H1 (cell line): ENCODE measurements around the gene CADM1. TPM values are rescaled to one million over a fixed set of nuclear protein-coding genes. Genes with fewer than 3 reads are reported as not detected.

ENCODE experiments used
- CTCF ChIA-PET: fragments of 300-600 bp; sonication (Branson Sonifier 250); formaldehyde crosslinking; loops from one replicate; lab custom pipeline; 2021; ENCODE audit not compliant: partially characterized antibody; lab: Charles Lee
- POLR2A ChIA-PET: fragments of 300-600 bp; sonication (Branson Sonifier 250); formaldehyde crosslinking; loops from one replicate; lab custom pipeline; 2021; ENCODE audit warnings: inconsistent platforms; ENCODE audit not compliant: partially characterized antibody; lab: Charles Lee
- DNase-seq, 2 experiments: peaks; one replicate each; pipeline versions ENCODE4 v3.0.0 to v3.0.0-alpha.2; 2010 to 2022; ENCODE audit warnings: low spot score in 2 of 2, low read depth in 1 of 2, mixed read lengths in 1 of 2
- FAIRE-seq: peaks from 2 replicates; lab custom pipeline; 2011; peaks lifted over from hg19 to GRCh38; lab: Jason Lieb, UNC
- H2AFZ ChIP-seq: 2 replicates; pipeline ENCODE4 v1.8.1; 2012; ENCODE audit warnings: low read length, inconsistent platforms
- H2AK5ac ChIP-seq: 2 replicates; pipeline ENCODE4 v1.6.1; 2013; ENCODE audit warnings: low read depth, low read length
- H2BK120ac ChIP-seq: replicated peaks from 2 replicates; pipeline ENCODE3; 2013; ENCODE audit warnings: low read depth, low read length, inconsistent platforms
- H2BK12ac ChIP-seq: 2 replicates; pipeline ENCODE4 v1.6.1; 2013; ENCODE audit warnings: low read depth, low read length
- H2BK15ac ChIP-seq: 2 replicates; pipeline ENCODE4 v1.6.1; 2013; ENCODE audit warnings: low read length
- H2BK20ac ChIP-seq: 2 replicates; pipeline ENCODE4 v1.6.1; 2013; ENCODE audit warnings: low read length
- H2BK5ac ChIP-seq: 2 replicates; pipeline ENCODE4 v1.6.1; 2013; ENCODE audit warnings: low read depth, low read length
- H3K14ac ChIP-seq: 2 replicates; pipeline ENCODE4 v1.6.1; 2013; ENCODE audit warnings: inconsistent platforms; ENCODE audit not compliant: insufficient read length
- H3K18ac ChIP-seq: 2 replicates; pipeline ENCODE4 v1.6.1; 2013; ENCODE audit warnings: low read length; ENCODE audit errors: extremely low read depth
- H3K23ac ChIP-seq: 2 replicates; pipeline ENCODE4 v1.6.1; 2013; ENCODE audit warnings: inconsistent platforms; ENCODE audit not compliant: insufficient read length
- H3K23me2 ChIP-seq: 2 replicates; pipeline ENCODE4 v1.6.1; 2013; ENCODE audit warnings: low read depth, low read length
- H3K27ac ChIP-seq: 2 replicates; pipeline ENCODE4 v1.6.1; 2011; ENCODE audit warnings: low read depth, low read length, inconsistent platforms
- H3K27me3 ChIP-seq, 4 experiments: replicated peaks in 1 of 4; 1 replicate in 1 of 4; 2 replicates in 3 of 4; pipeline versions ENCODE4 v1.6.1 to v1.8.1; 2011 to 2013; ENCODE audit warnings: low read length in 3 of 4, mild to moderate bottlenecking in 3 of 4, inconsistent platforms in 2 of 4, mixed read lengths in 2 of 4, moderate library complexity in 1 of 4; ENCODE audit not compliant: control insufficient read depth in 3 of 4, insufficient read depth in 3 of 4; ENCODE audit errors: extremely low read depth in 1 of 4
- H3K36me3 ChIP-seq, 4 experiments: 2 replicates each; pipeline versions ENCODE4 v1.6.1 to v1.8.1; 2011 to 2013; ENCODE audit warnings: mild to moderate bottlenecking in 4 of 4, low read length in 3 of 4, moderate library complexity in 2 of 4, control low read depth in 1 of 4, inconsistent platforms in 1 of 4; ENCODE audit not compliant: insufficient read depth in 4 of 4, control insufficient read depth in 2 of 4
- H3K4ac ChIP-seq: replicated peaks from 2 replicates; pipeline ENCODE3; 2013; ENCODE audit warnings: low read length, low read depth, mixed read lengths, inconsistent platforms; ENCODE audit not compliant: insufficient read length
- H3K4me1 ChIP-seq, 4 experiments: replicated peaks in 1 of 4; 1 replicate in 1 of 4; 2 replicates in 3 of 4; pipeline versions ENCODE4 v1.6.1 to v1.8.1; 2011 to 2013; ENCODE audit warnings: low read length in 3 of 4, inconsistent platforms in 2 of 4, mixed read lengths in 1 of 4; ENCODE audit not compliant: insufficient read depth in 4 of 4, control insufficient read depth in 3 of 4
- H3K4me2 ChIP-seq, 2 experiments: 2 replicates each; pipeline versions ENCODE4 v1.6.1 to v1.8.1; 2011 to 2013; ENCODE audit warnings: low read depth in 2 of 2, low read length in 2 of 2, control low read depth in 1 of 2, inconsistent platforms in 1 of 2, mild to moderate bottlenecking in 1 of 2; ENCODE audit not compliant: insufficient read depth in 1 of 2
- H3K4me3 ChIP-seq, 4 experiments: fragments of 200-600, 300-600 bp in 1 of 4; sonication (generic), shearing (Covaris generic), sonication (Bioruptor Twin) in 1 of 4; 2 replicates each; pipeline versions ENCODE4 v1.5.1 to v1.8.1; 2011 to 2016; ENCODE audit warnings: low read length in 4 of 4, low read depth in 3 of 4, control low read depth in 2 of 4, inconsistent platforms in 2 of 4, mild to moderate bottlenecking in 2 of 4, mixed read lengths in 1 of 4, moderate library complexity in 1 of 4; ENCODE audit not compliant: insufficient read depth in 2 of 4; ENCODE audit errors: extremely low read depth in 1 of 4
- H3K56ac ChIP-seq: replicated peaks from 2 replicates; pipeline ENCODE3; 2013; ENCODE audit warnings: low read depth, mild to moderate bottlenecking, mixed read lengths, low read length, inconsistent platforms; ENCODE audit not compliant: insufficient read length
- H3K79me1 ChIP-seq: 2 replicates; pipeline ENCODE4 v1.6.1; 2013; ENCODE audit warnings: low read depth, low read length, control low read depth
- H3K79me2 ChIP-seq, 2 experiments: 2 replicates each; pipeline versions ENCODE4 v1.6.1 to v1.8.1; 2012 to 2013; ENCODE audit warnings: low read length in 2 of 2, mild to moderate bottlenecking in 2 of 2, inconsistent platforms in 1 of 2; ENCODE audit not compliant: insufficient read depth in 2 of 2, control insufficient read depth in 1 of 2
- H3K9ac ChIP-seq, 4 experiments: replicated peaks in 1 of 4; 1 replicate in 1 of 4; 2 replicates in 3 of 4; pipeline versions ENCODE4 v1.6.1 to v1.8.1; 2011 to 2013; ENCODE audit warnings: low read depth in 3 of 4, low read length in 3 of 4, control low read depth in 2 of 4, mild to moderate bottlenecking in 2 of 4, moderate library complexity in 2 of 4, inconsistent platforms in 1 of 4; ENCODE audit errors: extremely low read depth in 1 of 4
- H3K9me3 ChIP-seq, 2 experiments: 2 replicates each; pipeline versions ENCODE4 v1.6.1 to v1.8.1; 2012 to 2013; ENCODE audit warnings: mild to moderate bottlenecking in 2 of 2, moderate library complexity in 2 of 2, control low read depth in 1 of 2, inconsistent platforms in 1 of 2, low read depth in 1 of 2, low read length in 1 of 2, mixed read lengths in 1 of 2; ENCODE audit not compliant: insufficient read depth in 2 of 2
- H4K20me1 ChIP-seq, 2 experiments: replicated peaks in 1 of 2; 2 replicates each; pipeline versions ENCODE3 to v1.8.1; 2011 to 2013; ENCODE audit warnings: inconsistent platforms in 2 of 2, low read length in 2 of 2, mild to moderate bottlenecking in 1 of 2; ENCODE audit not compliant: insufficient read depth in 2 of 2, control insufficient read depth in 1 of 2
- H4K5ac ChIP-seq: 2 replicates; pipeline ENCODE4 v1.6.1; 2013; ENCODE audit warnings: low read length, low read depth, mixed read lengths, inconsistent platforms; ENCODE audit not compliant: insufficient read length
- H4K8ac ChIP-seq: 2 replicates; pipeline ENCODE4 v1.8.0; 2013; ENCODE audit warnings: mild to moderate bottlenecking, moderate library complexity, low read length, inconsistent platforms; ENCODE audit not compliant: insufficient read depth; ENCODE audit errors: extremely low read depth
- H4K91ac ChIP-seq: replicated peaks from 2 replicates; pipeline ENCODE3; 2013; ENCODE audit warnings: low read length, mixed read lengths, inconsistent platforms; ENCODE audit not compliant: insufficient read length
- RBBP5 ChIP-seq: IDR thresholded peaks from 2 replicates; pipeline ENCODE4 v1.7.1; 2012; ENCODE audit warnings: low read depth, mild to moderate bottlenecking, inconsistent platforms, low read length, moderate library complexity, borderline replicate concordance
- RNF2 ChIP-seq: fragments of 200-900, 300-1000 bp; sonication (generic); IDR thresholded peaks from 2 replicates; pipeline ENCODE4 v1.7.1; 2016; ENCODE audit warnings: borderline replicate concordance, low read depth, mild to moderate bottlenecking, antibody characterized with exemption, low read length; ENCODE audit not compliant: poor library complexity, severe bottlenecking; ENCODE audit errors: missing control alignments
- TCF12 ChIP-seq: IDR thresholded peaks from 2 replicates; pipeline ENCODE4 v1.6.1; 2011; ENCODE audit warnings: low read depth, mild to moderate bottlenecking, low read length
- WGBS, 2 experiments: shearing (Covaris generic) in 1 of 2; methylation state at CpG; one replicate each; pipeline versions ENCODE4 v1.1.6 to v1.1.7; 2013 to 2015; ENCODE audit warnings: low lambda C conversion rate in 2 of 2, mixed read lengths in 2 of 2, inconsistent platforms in 1 of 2, low coverage in 1 of 2, missing lambda C conversion rate in 1 of 2; ENCODE audit not compliant: insufficient replicate concordance in 2 of 2, insufficient coverage in 1 of 2, insufficient read length in 1 of 2; ENCODE audit errors: extremely low coverage in 1 of 2, missing lambda C conversion rate in 1 of 2; 5-methylcytosine and 5-hydroxymethylcytosine counted together
- polyA plus RNA-seq, 7 experiments: library from polyadenylated mRNA; depleted of rRNA in 3 of 7; stranded (reverse) in 5 of 7; unstranded in 2 of 7; fragments of >200 nt in 5 of 7; fragments of 200-250 nt in 2 of 7; gene quantifications; 1 replicate in 5 of 7; 2 replicates in 1 of 7; 4 replicates in 1 of 7; pipeline versions ENCODE4 v1.2.1 to v1.2.3, GENCODE V29; 2011 to 2013; ENCODE audit warnings: missing spikeins in 2 of 7, mixed read lengths in 2 of 7
- total RNA-seq: library from RNA; stranded (reverse); fragmentation: NEBNext Ultra II Directional; extraction: Animal tissue kit (Norgen Biotek cat#: 25700); gene quantifications from 2 replicates; pipeline ENCODE4 v1.2.1, GENCODE V29; 2021

The CADM1 gene
- total and polyA plus RNA-seq, 2 of the 8 experiments (the other 6 are each of a cell fraction or from before 2014, with no cell fraction given), result 8.3 to 25.3 TPM

GRCh38 chr11:115391598-115391997 lies 112.6 kb downstream of the CADM1 start:
- H3K79me2 ChIP-seq, result no peaks in the 10 kb centered on the region
- DNase-seq, result no peak
- 44% methylated on average over 1 of the region's 1 CpG; no CpG with 5 or more reads in 1 of the 2 experiments for WGBS, 2 experiments
- no peaks in the 10 kb centered on the region; a peak in 1 of 7 replicates for H3K4me1 ChIP-seq
- no peak overlapping the region for H2BK5ac ChIP-seq
- no peak overlapping the region for H3K14ac ChIP-seq
- H3K23ac ChIP-seq, result no peak overlapping the region
- H2BK15ac ChIP-seq, result no peak overlapping the region
- no peak overlapping the region for H3K4me3 ChIP-seq
- H3K23me2 ChIP-seq, result no peaks in the 10 kb centered on the region
- H3K18ac ChIP-seq, result no peak overlapping the region
- no peak overlapping the region for H4K5ac ChIP-seq
- H3K4me2 ChIP-seq, result no peak overlapping the region
- no peak overlapping the region for H3K56ac ChIP-seq
- H2AK5ac ChIP-seq, result no peak overlapping the region
- no peak overlapping the region for H2BK20ac ChIP-seq
- H2BK12ac ChIP-seq, result no peak overlapping the region
- H4K91ac ChIP-seq, result no peak overlapping the region
- H3K79me1 ChIP-seq, result no peaks in the 10 kb centered on the region
- no peaks in the 10 kb centered on the region for H3K36me3 ChIP-seq
- FAIRE-seq, result peak; percentile 36
- TF ChIP-seq RNF2 (peak; percentile 55), TCF12 (no peak), RBBP5 (no peak)
- CTCF ChIA-PET, result no interaction called here
- no peak overlapping the region for H4K8ac ChIP-seq
- no peak overlapping the region for H2BK120ac ChIP-seq
- H2AFZ ChIP-seq, result no peak overlapping the region
- POLR2A ChIA-PET, result no interaction called here
- H3K9me3 ChIP-seq, result no peaks in the 10 kb centered on the region
- peaks cover 55 to 91% (median 85%) of the 10 kb centered on the region in 4 experiments for H3K27me3 ChIP-seq
- H3K9ac ChIP-seq, result no peak overlapping the region
- H3K27ac ChIP-seq, result no peak overlapping the region
- peaks cover 12 to 15% of the 10 kb centered on the region in 2 experiments for H4K20me1 ChIP-seq
- H3K4ac ChIP-seq, result no peak overlapping the region
